Lower leg skin (tissue), 4 donors: ENCODE data around the gene ELAVL2. TPM values are rescaled to one million over a fixed set of nuclear protein-coding genes. Genes with fewer than 3 reads are reported as not detected.

Source experiments
- DNase-seq, 2 donors: peaks; one replicate each; pipeline ENCODE4 v3.0.0-alpha.2; 2019; ENCODE audit warnings: low spot score in 2 of 2
- H3K4me3 ChIP-seq: fragments of 200-600 bp; sonication (generic); 2 replicates; pipeline ENCODE4 v1.5.1; 2017; ENCODE audit warnings: mild to moderate bottlenecking, low read depth; ENCODE audit not compliant: poor library complexity, severe bottlenecking
- CTCF ChIP-seq, 3 donors: fragments of 450-650 bp; IDR thresholded peaks; one replicate each; pipeline ENCODE4 v1.5.1; 2016; ENCODE audit warnings: antibody characterized with exemption in 3 of 3, mild to moderate bottlenecking in 3 of 3, moderate library complexity in 2 of 3
- POLR2A ChIP-seq, 2 donors: fragments of 450-650 bp; IDR thresholded peaks; one replicate each; pipeline ENCODE4 v1.6.1; 2016 to 2017; ENCODE audit warnings: antibody characterized with exemption in 2 of 2, mild to moderate bottlenecking in 1 of 2, moderate library complexity in 1 of 2
- WGBS, 2 donors: methylation state at CpG; one replicate each; pipeline ENCODE4 v1.1.5; 2018; 5-methylcytosine and 5-hydroxymethylcytosine counted together
- intact Hi-C: fragments of 100-400 bp; cut with DNase I; formaldehyde crosslinking; loops from one replicate; pipeline ENCODE4 v1.15.0; 2023; ENCODE audit warnings: low total_unique reads
- total RNA-seq, 4 donors: library from RNA; depleted of rRNA; stranded (reverse); fragments of >200 nt; gene quantifications; one replicate each; pipeline ENCODE4 v1.1.0, GENCODE V29; 2016

ELAVL2 gene
- total RNA-seq, 4 donors from 2014 or later, result 0.11 to 1.3 (median 0.42) TPM

GRCh38 chr9:23798325-23798724, 27.7 kb downstream of the ELAVL2 start:
- DNase-seq, result no peak
- 85 to 88% methylated on average over 4 of the region's 4 CpGs for WGBS, 2 donors
- no peak for TF ChIP-seq POLR2A (IDR thresholded peaks at IDR 0.05)
- no peak for TF ChIP-seq CTCF (IDR thresholded peaks at IDR 0.05)
- no peak overlapping the region for H3K4me3 ChIP-seq
- intact Hi-C loops, result no loop called here

GRCh38 chr9:23796209-23796608, 29.8 kb downstream of the ELAVL2 start:
- H3K4me3 ChIP-seq, result no peak overlapping the region
- TF ChIP-seq POLR2A (IDR thresholded peaks at IDR 0.05) (no peak), CTCF (IDR thresholded peaks at IDR 0.05) (no peak)
- intact Hi-C loops, result no loop called here
- 75 to 76% methylated on average over 3 of the region's 3 CpGs for WGBS, 2 donors
- no peak for DNase-seq

GRCh38 chr9:23790351-23791260, 35.4 kb downstream of the ELAVL2 start:
- DNase-seq, result no peak
- no peak for TF ChIP-seq POLR2A (IDR thresholded peaks at IDR 0.05)
- TF ChIP-seq CTCF (IDR thresholded peaks at IDR 0.05), result no peak
- intact Hi-C loops, result no loop called here
- H3K4me3 ChIP-seq, result no peak overlapping the region
- 65 to 68% methylated on average over 9 of the region's 9 CpGs for WGBS, 2 donors

GRCh38 chr9:23789529-23790254, 36.3 kb downstream of the ELAVL2 start:
- H3K4me3 ChIP-seq, result no peak overlapping the region
- intact Hi-C loops, result no loop called here
- no peak for DNase-seq
- 86 to 89% methylated on average over 4 of the region's 4 CpGs for WGBS, 2 donors
- TF ChIP-seq CTCF (IDR thresholded peaks at IDR 0.05) (no peak), POLR2A (IDR thresholded peaks at IDR 0.05) (no peak)

GRCh38 chr9:23784962-23785361, 41.1 kb downstream of the ELAVL2 start:
- no peak overlapping the region for H3K4me3 ChIP-seq
- intact Hi-C loops, result no loop called here
- no peak for TF ChIP-seq CTCF (IDR thresholded peaks at IDR 0.05)
- TF ChIP-seq POLR2A (IDR thresholded peaks at IDR 0.05), result no peak
- 95% methylated on average over 1 of the region's 1 CpG for WGBS, 2 donors
- no peak for DNase-seq
